ACHN (cell line): ENCODE data around the gene CDC42EP3.

ENCODE experiments used
- DNase-seq: peaks from one replicate; pipeline ENCODE4 v3.0.0-alpha.2; 2015
- in situ Hi-C: cut with HindIII; loops from 2 replicates; pipeline ENCODE4 v1.10.0; 2017; ENCODE audit warnings: low sequenced_read_pairs, low pct_ligation_motif_present, low pct_unique_long_range_greater_than_20kb

The CDC42EP3 gene

DNA sequence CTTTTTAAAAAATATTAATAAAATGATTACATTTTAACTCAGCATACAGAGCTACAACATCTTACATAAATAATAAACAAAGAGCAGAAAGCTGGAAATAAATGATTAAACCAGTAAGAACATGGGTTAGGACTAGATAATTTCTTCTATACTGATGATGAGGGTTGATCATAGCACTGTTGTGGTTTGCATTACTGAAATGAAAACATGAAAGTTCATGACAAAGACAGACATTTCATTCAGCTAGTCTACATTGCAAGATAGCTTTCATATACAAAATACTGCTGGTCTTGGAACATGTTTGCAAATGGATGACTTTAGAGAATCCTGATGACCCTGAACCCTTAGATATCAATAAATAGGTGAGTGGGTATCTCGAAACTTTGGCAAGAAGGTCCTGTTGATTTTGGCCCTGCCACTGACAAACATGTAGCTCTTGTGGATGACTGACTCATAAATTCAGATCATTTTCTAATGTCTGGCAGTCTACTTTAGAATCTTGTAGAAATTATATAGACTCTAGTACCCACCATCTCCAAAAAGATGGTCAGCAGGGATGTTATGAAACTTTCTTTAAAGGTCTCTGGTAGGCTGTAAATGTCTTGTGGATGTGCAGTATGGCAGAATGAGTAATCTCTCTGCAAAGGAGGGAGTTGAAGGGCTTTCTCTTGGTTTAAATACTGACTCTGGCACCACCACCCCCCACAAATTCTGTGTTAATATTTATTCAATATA is 15.5 kb upstream of the CDC42EP3 start:
- in situ Hi-C loops, result no loop called here
- DNase-seq, result no peak

DNA sequence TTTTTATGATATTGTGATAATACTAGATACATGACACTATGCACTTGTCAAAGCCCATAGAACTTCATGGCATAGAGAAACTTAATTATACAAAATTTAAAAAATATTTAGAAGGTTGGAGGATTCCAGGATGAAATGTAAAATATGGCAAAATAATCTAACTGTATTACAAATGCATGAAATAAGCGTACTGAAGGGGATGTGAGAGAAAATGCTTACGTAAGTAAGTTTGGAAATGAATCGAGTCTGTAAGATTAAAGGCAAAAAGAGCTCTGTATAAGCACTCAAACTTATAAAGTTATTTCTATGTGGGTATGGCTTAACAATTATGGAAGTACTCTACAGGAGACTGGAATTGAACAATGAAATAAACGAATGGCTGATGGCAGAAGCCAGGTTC is 13.4 kb upstream of the CDC42EP3 start:
- in situ Hi-C loops, result no loop called here
- DNase-seq, result no peak

DNA sequence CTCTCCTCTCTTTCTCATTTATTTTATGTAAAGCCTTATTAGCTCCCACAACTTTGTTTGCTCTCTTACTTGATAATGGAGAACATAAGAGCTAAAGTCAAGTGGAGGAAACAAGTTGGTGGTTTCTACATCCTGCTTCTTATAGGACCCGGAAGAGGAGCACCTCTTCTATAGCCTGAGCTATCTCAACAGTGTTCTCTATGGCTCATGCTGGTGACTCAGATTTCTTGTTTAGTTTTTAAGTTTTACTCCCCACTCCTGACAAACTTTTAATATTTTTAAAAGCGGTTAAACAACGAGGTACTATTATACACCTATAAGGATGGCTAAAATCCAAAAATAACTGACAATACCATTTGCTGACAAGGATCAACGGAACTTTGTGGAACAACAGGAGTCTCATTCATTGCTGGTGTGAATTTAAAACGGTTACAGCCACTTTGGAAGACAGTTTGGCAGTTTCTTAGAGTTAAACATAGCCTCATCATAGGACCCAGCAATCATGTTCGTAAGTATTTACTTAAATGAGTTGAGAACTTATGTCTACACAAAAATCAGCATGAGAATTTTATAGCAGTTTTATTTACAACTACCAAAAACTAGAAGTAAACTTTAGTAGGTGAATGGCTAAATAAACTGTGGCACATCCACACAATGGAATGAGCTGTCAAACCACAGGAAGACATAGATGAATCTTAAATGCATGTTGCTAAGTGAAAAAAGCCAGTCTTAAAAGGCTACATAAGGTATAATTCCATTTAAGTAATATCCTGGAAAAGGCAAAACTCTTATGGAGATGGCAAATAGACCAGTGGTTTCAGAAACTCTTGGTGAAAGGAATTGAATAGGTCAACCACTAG is 12.7 kb upstream of the CDC42EP3 start:
- in situ Hi-C loops, result no loop called here
- no peak for DNase-seq

DNA sequence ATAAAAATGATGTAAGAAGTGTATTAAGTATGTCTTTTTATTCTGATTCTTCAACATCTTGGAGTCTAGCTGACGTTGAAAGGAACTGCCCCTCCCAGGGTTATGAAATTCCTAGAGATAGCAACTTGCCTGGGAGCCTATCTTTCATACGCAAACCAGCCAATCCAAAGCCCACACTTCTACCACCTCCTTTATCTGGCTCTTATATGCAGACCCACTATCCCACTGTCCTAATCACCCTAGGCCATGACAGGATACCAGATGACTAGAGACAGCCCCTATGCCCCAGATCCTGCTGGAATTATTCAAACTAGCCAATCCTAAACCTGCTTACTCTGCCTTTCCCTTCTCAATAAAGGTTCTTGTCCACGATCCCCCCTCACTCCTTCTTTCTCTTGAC is 11.8 kb upstream of the CDC42EP3 start:
- DNase-seq, result no peak

DNA sequence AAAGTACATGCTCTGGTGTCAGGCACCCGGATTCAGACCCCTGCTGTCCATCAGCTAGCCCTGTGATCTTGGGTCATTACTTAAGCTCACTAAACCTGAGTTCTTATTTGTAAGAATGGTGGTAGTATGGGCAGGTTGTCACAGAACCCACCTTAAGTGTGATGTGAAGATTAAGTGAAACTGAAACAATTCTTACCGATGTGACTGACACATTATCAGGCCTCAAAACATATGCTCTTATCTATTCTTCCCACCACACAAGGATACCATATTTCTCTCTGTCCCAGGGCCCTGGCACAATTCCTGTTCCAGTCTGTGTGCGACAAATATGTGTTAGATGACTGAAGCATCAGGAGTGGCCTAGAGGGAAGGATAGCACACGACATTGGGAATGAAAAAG is 11.0 kb upstream of the CDC42EP3 start:
- in situ Hi-C loops, result no loop called here

More for the DNA sequence above, 11.8 kb upstream of the CDC42EP3 start:
- in situ Hi-C loops, result no loop called here

DNA sequence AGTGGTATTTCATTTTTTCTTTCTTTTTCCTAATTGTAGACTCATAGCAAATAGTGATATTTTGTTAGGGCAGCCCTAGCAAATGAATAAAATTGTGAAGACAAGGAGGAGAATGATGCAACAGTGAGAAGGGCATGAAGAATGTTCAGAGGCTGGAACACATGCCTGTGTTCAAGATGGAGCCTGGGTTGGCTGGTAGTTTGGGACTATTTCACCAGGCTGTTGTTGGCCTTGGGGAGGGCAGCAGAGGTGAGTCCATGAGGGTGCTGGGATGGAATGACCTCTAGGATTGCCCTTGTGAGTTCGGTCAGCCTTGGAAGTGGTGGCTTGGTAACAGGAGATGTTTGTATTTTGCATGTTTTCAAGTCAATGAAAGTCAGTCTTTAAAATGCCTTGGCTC is 10.1 kb upstream of the CDC42EP3 start:
- in situ Hi-C loops, result no loop called here
- no peak for DNase-seq

More for the DNA sequence above, 11.0 kb upstream of the CDC42EP3 start:
- no peak for DNase-seq

DNA sequence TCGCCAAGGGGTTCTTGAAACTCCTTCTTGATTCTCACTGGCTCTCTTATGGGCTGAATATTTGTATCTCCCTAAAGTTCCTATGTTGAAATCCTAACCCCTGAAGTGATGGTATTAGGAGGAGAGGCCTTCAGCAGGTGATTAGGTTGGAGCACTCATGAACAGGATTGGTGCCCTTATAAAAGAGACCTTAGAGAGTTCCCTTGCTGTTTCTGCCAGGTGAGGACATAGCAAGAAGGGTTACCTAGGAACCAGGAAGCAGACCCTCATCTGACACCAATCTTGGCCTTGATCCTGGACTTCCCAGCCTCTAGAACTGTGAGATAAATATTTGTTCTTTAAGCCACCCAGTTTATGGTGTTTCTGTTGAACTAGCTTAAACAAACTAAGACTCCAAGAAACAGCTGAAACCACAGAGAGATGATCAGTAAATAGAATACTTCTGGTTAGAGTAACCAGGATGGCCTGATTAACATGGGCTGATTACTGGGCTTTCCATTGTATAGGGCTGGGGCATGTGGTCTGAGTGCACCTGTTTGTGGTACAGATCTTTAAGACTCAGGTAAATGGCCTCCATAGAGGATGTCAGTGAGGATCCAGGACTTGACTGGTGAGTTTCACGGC is 7.7 kb upstream of the CDC42EP3 start:
- in situ Hi-C loops, result no loop called here
- no peak for DNase-seq

DNA sequence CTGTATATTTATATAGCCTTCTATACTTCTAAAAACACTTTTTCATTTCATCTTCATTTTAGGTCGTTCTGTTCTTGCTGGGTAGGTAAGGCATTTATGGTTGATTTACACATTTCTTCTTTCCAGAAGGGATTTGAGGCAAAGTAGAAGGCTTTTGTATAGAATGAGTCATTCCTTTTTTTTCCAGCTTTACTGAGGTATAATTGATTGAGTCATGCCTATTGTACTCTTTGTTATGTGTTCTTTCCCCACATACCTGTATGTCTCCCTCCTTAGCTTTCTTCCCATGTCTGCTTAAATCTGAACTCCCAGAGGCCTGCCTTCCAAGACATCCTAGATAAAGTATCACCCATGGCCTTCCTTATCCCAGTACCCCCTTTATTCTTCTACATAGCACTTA is 4.8 kb upstream of the CDC42EP3 start:
- in situ Hi-C loops, result no loop called here
- DNase-seq, result peak; percentile 42

DNA sequence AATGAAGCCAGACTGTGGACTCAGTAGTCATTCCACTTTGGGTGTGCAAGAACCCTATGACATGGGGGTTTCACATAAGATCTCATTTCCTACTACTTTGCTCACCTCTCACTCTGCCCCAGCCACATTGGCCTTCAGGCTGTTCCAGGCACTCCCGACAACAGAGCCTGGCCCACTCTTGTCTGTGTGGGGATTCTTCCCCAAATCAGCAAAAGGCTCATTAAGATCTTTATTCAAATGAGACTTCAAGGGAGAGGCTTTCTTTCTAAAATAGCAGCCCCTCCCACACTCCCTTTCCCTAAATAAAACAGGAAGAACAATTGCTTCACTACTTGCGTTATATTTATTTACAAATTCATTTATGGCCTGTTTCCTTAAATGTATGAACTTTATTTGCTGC is 3.5 kb upstream of the CDC42EP3 start:
- no peak for DNase-seq
- in situ Hi-C loops, result no loop called here

DNA sequence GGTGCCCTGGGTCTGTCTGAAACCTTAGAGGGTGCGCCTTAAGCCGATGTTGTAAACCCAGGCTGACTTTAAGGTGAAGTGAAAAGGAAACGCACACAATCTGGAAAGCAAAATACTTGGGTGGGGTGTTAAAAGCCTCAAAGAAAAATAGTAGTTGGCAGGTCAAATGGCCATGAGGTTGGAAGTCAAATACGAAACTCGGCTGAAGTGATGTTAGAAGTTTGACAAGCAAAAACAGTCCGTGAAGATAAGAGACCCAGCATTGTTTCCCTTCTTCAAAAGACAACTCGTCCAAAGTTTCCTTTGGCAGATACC is 1.4 kb upstream of the CDC42EP3 start:
- in situ Hi-C loops, result no loop called here
- DNase-seq, result no peak

DNA sequence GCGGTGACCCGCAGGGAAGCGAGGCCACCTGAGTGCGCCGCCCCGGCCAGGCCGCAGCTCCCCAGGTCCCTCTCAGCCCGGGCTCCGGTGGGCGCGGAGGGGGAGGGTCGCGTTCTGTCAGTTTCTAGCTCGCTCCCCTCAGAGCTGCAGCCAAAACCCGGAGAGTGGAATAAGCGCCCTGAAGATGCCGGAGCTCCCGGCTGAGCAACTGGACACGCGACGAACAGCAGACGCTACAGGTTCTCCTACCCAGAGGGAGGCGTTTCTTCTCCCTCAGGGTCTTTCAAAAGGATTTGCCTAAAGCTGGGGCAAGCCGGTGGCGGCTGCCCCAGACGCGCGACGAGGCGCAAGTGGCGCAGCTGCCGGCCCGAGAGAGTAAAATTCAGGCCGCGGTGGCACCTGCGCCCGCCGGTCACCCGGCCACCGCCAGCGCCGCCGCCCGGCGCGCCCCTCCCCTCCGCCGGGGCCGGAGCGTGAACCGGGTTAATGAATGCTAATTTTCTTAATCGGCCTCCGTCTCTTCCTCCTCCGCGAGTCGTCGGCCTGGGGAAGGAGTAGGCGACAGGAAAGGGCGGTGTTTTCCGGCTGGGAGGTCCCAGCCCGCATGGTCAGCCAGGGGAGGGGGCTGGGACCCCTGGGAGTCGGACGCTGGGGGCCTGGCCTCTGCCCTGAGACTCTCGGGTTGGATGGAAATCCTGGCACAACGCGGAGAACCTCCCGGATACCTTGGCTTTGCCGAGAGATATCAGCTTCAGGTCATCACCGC is 845 bp upstream of the CDC42EP3 start:
- peak; percentile 90 for DNase-seq
- in situ Hi-C loops, result no loop called here

DNA sequence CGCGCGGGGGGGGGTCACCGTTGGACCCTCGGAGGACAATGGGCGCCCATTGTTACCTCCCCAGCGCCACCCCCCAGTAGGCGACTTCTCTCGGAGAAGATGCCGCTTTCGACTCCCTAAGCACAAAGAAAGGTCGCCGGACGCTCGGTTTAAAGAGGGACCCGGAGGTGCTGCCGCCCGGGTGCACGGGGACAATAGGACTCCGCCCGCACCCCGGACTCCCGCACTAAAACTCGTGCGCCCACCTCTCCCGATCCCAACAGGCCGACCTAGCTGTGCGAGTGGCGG is 318 bp upstream of the CDC42EP3 start:
- in situ Hi-C loops, result no loop called here
- DNase-seq, result no peak

DNA sequence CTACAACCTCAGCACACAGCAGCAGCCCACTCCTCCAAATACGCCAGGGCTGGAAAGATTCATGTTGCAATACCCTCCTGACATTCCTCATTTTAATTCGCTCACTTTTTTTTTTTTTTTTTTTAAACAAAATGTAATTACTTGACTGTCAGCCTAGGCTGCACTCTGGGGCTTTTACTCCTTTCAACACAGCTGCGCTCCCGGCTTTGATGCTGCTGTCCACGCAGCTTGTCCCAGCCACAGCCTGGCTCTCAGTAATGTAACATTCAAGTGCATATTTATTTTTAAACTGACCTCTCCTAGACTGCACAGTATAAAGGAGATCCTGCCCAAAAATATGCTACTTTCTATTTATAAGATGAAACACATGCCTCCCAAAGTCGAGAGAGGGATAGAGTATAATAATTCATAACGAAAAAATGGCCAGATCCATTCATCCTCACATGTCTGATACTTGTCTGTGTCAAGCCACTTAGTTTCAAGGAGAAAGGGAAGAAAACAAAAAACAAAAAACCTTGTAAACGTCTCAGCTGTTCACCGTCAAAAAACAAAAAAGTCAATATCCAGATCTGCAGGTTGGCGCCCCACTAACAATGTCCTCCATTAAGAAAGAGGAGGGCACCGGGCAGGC is 949 bp downstream of the CDC42EP3 start:
- in situ Hi-C loops, result no loop called here
- DNase-seq, result peak; percentile 16

DNA sequence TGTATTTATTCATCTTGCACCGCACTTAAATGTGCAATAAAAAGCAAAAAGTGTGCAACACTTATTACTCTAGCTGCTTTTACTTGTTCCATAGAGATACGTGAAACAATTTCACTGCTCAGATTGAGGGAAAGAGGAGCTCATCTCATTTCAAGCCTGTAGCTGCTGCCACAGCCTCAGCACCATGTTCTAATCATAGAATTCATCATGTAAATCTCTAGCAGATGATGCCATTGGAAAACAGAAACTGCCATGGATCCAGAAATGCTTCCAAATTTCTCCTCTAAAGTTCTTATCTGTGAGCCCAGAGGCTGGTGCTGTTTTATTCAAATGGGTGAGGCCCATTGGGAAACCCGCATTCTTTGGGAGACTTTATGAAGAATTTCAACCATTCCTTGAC is 2.0 kb downstream of the CDC42EP3 start:
- in situ Hi-C loops, result no loop called here
- no peak for DNase-seq

DNA sequence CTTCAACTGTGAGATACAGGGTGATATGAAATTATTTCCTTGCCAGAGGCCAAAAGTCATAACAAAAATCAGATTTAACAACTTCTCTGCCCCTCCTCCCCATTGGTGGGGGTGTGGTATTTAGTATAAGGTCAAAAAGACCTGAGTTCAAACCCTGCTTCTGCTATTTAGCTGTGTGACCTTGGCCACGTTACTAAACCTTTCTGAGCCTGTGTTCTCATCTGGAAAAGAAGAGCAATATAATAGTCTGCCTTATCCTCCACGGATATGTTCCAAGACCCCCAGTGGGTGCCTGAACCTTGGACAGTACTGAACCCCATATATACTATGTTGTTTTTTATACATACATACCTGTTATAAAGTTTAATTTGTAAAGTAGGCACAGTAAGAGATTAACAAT is 3.7 kb downstream of the CDC42EP3 start:
- in situ Hi-C loops, result no loop called here
- no peak for DNase-seq

DNA sequence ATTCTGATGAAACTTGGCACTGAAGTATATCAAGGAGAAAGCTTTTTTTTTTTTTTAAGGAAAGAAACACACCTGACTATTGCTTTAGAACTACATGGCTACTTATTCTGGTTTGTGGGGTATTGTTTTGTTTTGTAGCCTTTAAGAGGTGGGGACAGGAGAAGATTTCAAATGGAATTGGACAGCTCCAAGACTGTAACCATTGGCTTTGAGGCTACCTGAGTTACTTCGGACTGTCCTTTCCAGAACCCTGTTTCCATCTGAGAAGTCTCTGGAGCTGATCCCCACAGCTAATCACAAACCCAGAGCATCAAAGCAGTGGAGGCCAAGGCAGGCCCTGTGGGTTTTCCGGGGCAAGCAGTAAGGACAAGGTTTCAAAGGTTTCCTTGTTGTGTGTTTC is 4.7 kb downstream of the CDC42EP3 start:
- in situ Hi-C loops, result no loop called here
- DNase-seq, result no peak

DNA sequence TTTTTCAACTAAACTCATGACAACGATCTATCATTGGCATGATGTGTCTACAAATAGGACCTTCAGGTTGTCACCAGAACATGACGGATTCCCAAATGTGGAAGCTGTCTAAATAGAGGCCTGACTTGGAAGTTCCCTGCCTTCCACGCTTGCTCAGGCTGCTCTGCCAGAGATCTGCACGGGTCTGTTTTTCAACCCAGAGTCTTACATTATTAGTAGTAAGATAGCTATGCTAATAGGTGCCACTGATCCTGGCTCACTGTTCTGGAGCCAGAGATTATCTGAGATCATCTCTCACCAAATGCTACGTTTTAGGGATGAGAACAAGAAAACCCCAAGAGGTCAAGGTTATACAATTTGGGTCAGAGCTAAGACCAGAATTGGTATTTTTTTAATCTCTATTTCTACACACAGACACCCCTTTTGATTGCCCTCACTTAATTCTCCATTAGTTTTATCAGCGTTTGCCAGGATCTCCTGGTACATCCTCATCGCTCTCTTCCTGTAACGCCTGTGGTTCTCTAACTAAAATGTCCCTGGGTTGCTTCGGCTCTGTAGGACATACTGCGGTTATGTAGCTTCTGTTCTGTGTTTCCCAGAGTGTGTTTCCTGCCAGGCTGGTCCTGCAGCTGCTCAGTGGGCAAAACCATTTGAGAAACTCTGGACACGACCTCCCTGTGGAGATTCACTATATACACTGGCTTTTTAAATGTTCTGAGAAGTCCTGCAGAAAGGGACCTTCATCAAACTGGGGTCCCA is 5.7 kb downstream of the CDC42EP3 start:
- in situ Hi-C loops, result no loop called here
- no peak for DNase-seq

DNA sequence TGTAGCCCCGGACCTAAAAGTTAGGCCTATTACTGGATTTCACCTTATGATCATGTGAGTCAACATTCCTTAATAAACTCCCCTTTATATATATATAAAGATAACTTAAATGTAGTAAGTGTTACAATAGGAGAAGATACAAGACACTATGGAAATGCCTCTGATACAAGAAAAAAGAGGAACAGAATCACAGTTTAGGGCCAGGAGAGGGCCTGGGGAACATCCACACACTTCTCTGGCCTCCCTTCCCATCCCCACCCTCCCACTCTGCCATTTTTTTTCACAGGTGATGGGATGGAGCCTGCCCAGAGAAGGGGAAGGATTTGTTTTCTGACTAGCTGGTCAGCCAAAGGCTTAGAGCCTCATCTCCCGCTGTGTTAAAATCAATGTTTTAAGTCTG is 6.4 kb downstream of the CDC42EP3 start:
- in situ Hi-C loops, result no loop called here
- DNase-seq, result no peak
